Transverse colon (tissue), 3 donors: ENCODE data around the gene SLC6A18.

Source experiments
- EP300 ChIP-seq: sonication (generic); formaldehyde crosslinking; IDR thresholded peaks from one replicate; pipeline ENCODE4 v1.6.1; 2017; ENCODE audit warnings: antibody characterized with exemption, low read depth
- POLR2A ChIP-seq: fragments of 450-650 bp; IDR thresholded peaks from one replicate; pipeline ENCODE4 v1.6.1; 2016; ENCODE audit warnings: antibody characterized with exemption, mild to moderate bottlenecking, moderate library complexity
- TF ChIP-seq, protein P1 (sequence below), 5 experiments: fragments of 200-600 bp in 3 of 5; fragments of 450-650 bp in 2 of 5; sonication (generic) in 3 of 5; IDR thresholded peaks; 1 replicate in 2 of 5; 2 replicates in 3 of 5; pipeline ENCODE4 v1.5.1; 2016 to 2017; ENCODE audit warnings: antibody characterized with exemption in 5 of 5, inconsistent platforms in 3 of 5, mild to moderate bottlenecking in 2 of 5, moderate library complexity in 1 of 5

DNA sequence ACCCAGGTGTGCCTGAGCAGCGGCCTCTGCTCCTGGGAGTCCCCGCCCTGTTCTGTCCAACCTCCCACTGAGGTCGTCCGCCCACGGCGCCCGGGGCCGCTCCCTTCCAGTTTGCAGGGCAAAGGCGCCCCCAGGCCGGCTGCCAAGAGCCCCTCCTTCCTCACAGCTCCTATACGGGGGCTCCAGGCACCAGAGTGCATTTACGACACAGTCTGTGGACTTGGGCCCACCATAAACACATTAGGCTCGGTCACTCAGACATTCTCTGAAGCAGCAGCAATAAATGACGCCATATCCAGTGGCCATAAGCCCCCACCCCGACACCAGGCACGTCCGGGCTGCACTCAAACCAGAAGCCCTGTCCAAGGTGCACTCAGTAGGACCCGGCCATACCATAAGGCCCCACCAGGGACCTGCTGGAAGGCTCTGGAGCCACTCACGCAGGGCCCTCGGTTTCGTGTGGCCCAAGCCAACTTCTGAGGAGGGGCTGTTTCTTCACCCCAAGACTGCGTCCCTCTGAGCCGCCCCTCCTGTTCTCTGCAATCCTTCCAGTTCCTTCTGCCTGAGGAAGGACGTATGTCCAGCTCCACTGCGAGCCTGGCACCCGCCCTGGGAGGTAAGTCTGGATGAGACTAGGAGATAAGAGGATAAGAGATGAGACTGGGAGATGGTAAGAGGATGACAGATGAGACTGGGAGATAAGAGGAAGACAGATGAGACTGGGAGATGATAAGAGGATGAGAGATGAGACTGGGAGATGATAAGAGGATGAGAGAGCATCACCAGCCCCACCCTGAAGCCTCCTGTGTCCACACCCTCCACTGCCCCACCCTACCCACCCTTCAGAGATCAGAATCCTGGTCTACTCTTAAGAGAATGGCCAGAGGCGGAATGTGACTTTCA lies 26.7 kb downstream of the SLC6A18 start:
- TF ChIP-seq, protein P1, sequence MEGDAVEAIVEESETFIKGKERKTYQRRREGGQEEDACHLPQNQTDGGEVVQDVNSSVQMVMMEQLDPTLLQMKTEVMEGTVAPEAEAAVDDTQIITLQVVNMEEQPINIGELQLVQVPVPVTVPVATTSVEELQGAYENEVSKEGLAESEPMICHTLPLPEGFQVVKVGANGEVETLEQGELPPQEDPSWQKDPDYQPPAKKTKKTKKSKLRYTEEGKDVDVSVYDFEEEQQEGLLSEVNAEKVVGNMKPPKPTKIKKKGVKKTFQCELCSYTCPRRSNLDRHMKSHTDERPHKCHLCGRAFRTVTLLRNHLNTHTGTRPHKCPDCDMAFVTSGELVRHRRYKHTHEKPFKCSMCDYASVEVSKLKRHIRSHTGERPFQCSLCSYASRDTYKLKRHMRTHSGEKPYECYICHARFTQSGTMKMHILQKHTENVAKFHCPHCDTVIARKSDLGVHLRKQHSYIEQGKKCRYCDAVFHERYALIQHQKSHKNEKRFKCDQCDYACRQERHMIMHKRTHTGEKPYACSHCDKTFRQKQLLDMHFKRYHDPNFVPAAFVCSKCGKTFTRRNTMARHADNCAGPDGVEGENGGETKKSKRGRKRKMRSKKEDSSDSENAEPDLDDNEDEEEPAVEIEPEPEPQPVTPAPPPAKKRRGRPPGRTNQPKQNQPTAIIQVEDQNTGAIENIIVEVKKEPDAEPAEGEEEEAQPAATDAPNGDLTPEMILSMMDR (IDR thresholded peaks at IDR 0.05), result peak in 1 of 5 experiments; percentile 23
- TF ChIP-seq EP300, result no peak
- no peak for TF ChIP-seq POLR2A
